Choroid plexus epithelial cell (primary cell): Measurements from ENCODE around the gene FYTTD1.
A peak's percentile ranks its signal among the peaks of the same experiment; 100 is the strongest.

Experiments
- DNase-seq: peaks from one replicate; pipeline ENCODE4 v3.0.0-alpha.2; 2010; ENCODE audit warnings: low read depth
- H3K4me3 ChIP-seq: 2 replicates; pipeline ENCODE4 v1.5.1; 2011; ENCODE audit warnings: low read depth, mild to moderate bottlenecking, control low read depth, low read length, moderate library complexity
- TF ChIP-seq, protein P1 (sequence below): conservative IDR thresholded peaks from 2 replicates; pipeline ENCODE4 v1.5.1; 2011; ENCODE audit warnings: low read depth, mild to moderate bottlenecking, control low read depth, inconsistent platforms, low read length, moderate library complexity

The FYTTD1 gene

DNA sequence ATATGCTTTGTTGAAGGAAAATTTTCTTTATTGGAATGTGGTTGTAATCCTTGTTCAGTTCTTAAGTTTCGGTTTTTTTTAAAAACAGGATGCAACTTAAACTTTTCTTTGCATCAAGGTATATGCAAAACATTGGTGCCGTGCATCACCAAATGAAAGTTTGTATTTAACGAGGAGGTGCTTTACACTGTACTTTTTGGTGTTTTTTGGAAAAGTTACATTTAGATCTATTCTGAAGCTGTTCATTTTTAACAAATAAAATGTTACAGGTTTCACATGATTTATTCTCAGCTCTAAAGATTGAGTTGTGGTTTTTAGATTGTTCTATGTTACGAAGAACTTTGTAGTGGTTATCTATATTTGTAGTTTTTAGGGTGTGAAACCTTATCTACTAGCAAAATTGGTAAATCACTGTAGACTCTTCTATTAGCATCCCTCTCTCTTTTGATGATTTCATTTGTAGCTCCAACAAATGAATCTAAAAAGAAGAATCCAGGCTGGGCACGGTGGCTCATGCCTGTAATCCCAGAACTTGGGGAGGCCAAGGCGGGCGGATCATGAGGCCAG lies 34.4 kb downstream of the FYTTD1 start:
- H3K4me3 ChIP-seq: no peak overlapping the region
- TF ChIP-seq, protein P1, sequence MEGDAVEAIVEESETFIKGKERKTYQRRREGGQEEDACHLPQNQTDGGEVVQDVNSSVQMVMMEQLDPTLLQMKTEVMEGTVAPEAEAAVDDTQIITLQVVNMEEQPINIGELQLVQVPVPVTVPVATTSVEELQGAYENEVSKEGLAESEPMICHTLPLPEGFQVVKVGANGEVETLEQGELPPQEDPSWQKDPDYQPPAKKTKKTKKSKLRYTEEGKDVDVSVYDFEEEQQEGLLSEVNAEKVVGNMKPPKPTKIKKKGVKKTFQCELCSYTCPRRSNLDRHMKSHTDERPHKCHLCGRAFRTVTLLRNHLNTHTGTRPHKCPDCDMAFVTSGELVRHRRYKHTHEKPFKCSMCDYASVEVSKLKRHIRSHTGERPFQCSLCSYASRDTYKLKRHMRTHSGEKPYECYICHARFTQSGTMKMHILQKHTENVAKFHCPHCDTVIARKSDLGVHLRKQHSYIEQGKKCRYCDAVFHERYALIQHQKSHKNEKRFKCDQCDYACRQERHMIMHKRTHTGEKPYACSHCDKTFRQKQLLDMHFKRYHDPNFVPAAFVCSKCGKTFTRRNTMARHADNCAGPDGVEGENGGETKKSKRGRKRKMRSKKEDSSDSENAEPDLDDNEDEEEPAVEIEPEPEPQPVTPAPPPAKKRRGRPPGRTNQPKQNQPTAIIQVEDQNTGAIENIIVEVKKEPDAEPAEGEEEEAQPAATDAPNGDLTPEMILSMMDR: no peak
- no peak for DNase-seq

DNA sequence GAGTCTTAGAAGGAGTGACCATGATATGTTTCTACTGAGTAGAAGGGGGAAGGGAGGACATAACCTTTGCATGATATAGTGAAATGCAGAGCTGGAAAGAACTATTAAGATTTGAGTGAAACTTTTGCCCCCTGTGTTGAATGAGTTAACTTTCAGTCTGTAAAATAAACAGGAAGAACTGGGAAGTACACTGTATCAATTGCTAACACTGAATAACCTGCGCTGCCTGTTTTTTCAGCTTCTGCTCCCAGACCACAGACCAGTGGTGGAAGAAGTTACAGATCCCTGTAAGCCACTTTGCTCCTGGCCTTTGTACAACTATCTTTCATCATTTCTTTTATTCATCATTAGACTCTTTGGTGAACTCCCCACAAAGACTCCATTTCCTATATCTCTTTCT lies 37.7 kb downstream of the FYTTD1 start:
- peak; percentile 42 for DNase-seq
- no peak overlapping the region for H3K4me3 ChIP-seq
- TF ChIP-seq, protein P1: no peak

DNA sequence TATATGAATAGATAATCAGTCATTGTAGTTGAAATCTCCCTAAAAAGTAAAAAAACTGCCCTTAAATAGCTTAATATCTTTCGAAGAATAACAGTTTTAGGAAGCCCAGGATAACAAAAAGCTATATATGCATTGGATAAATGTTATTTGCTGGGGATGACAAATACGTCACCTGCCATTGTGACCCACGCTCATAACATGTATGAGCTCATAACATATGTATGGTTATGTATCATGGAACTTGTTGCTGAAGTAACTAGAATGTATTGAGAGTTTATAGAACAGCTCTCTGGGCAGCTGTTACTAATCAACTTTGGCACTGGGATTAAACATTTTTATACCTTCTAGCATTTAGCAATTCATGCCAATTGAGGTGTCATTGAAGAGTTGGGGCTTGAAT lies 39.6 kb downstream of the FYTTD1 start:
- no peak overlapping the region for H3K4me3 ChIP-seq
- DNase-seq: no peak
- TF ChIP-seq, protein P1: no peak

DNA sequence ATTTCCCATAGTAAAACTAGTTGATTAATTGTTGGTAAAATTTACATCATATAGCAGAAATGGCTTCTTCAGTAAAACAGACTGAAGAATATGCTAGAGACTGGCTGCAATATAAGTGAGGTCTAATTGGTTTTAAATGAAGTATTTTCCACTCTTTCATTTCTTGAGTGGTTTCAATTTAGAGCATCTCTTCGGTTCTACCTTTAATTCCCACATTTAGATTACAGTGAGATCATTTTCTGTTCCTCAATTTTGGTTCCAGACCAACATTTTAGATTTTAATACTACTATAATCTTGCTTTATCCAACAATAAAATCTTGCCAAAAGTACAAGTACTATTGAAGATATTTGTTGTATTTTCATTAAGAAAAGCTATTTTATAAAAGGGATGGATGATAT lies 40.4 kb downstream of the FYTTD1 start:
- no peak overlapping the region for H3K4me3 ChIP-seq
- no peak for DNase-seq
- TF ChIP-seq, protein P1: no peak

DNA sequence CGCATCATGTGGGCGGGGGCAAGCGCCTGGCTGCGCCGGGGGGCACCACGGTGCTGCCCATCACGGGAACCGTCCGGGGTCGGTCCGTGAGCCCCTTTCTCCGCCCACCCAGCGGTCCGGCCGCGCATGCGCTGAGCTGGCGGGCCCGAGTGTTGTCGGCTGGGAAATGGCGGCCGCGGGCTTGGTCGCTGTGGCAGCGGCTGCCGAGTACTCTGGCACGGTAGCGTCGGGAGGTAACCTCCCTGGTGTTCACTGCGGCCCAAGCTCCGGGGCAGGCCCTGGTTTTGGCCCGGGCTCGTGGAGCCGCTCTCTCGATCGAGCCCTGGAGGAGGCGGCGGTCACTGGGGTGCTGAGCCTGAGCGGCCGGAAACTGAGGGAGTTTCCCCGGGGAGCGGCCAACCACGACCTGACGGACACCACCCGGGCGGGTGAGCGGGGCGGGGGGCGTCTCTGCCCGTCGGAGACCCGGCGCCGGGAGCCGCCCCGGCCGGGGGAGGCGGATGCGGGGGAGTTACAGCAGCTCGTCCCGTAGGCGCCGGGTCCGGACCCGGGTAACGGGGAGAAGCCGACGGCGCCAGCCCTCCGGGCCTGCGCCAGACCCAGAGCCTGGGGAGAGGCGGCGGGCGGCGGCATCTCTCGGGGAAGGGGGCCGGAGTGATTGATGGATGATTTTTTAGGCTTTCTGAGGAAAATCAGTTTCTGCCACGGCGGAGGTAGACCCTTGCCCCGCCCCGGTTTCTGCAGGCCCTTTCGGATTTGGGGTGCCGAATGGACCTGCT lies 41.6 kb downstream of the FYTTD1 start, which contains the start of gene LRCH3:
TSS of gene LRCH3 (plus strand) at position 142 of the 779 bp plus-strand sequence. CDS start at position 167, 25 bp downstream.
- DNase-seq: peak; percentile 74
- TF ChIP-seq, protein P1: no peak
- peak within 1 kb of the TSS; percentile 95 for H3K4me3 ChIP-seq

DNA sequence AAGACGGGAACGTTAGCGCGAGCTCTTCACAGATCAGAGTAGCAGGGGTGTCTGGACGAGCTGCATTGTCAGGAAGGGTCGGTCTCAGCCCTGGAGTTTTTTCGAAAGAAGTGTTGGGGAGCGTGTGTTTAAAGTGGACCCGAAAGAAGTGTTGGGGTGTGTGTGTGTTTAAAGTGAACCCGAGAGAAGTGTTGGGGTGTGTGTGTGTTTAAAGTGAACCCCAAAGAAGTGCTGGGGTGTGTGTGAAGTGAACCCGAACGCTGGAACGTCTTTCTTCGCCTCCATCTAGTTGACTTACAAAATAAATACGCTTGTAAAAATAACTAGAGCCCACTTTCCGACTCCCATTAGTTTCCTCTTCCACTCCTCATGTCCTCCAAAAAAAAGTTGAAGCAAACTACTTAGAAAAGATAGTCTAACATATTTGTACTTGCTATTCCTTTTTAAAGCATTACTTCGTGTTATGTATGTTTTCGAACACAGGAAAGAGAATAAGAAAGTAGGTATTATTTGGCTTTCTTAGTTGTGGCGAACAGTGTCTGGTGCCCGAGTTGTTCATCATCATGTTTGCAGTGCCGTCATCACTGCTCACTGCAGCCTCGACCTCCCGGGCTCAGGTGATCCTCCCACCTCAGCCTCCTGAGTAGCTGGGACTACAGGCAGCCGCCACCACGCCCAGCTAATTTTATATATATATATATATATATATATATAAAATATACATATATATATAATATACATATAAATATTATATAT lies 42.4 kb downstream of the FYTTD1 start:
- TF ChIP-seq, protein P1: no peak
- H3K4me3 ChIP-seq: peak overlapping the region; percentile 95
- DNase-seq: peak; percentile 62
